SK-N-DZ (cell line): ENCODE results near the gene SERPINA10.
"Not testable (repeated sequence)": the region's sequence is repeated elsewhere in the genome, so short reads cannot be mapped to it uniquely, and the experiment has no call there.

Source experiments
- DNase-seq: peaks from one replicate; pipeline ENCODE4 v3.0.0-alpha.2; 2015; ENCODE audit warnings: low spot score

Gene SERPINA10

DNA sequence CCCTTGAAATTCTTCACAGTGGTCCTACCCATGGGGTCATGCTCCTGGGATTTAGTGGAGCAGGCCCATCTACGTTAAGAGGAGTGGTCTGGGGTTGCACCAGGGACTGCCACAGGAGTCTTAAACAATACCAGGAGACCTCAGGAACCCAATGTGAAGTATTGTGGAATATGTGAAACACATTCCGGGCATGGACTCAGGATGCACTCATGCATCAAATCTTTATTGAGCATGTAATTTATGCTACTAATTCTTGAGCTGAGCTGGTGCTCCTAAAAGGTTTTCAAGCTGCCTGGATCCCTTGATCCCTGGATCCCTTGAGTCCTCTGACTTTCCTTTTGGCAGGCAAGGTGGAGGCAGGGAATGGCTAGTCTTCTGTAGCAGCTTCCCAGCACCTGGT, 8.8 kb downstream of the SERPINA10 start:
- DNase-seq: no peak

DNA sequence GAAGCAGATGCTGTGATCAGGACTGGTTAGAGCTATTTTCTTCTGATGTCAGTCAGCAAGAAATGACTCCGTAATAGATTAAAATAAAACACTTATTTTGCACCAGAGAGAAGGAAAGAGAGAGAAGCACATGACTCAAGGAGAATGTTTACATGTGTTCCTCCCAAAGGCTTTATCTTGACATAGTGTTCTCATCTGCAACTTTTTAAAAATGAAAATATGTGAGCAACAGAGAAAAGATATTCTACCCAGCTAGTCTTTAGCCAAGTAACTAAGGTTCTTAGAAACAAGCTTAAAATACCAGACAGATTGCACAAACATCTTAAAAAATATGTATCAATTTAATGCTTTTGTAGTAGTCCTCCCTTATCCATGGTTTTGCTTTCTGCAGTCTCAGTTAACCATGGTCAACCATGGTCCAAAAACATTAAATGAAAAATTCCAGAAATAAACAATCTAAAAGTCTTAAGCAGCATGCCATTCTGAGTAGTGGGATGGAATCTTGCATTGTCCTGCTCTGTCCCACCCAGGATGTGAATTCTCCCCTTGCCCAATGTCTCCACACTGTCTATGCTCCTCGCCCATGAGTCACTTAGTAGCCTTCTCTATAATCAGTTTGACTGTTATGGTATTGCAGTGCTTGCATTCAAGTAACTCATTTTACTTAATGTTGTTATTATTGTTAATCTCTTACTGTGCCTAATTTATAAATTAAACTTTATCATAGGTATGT, 9.9 kb downstream of the SERPINA10 start:
- DNase-seq: no peak

- no peak for DNase-seq
These were observed 14.3 kb downstream of the SERPINA10 start for GRCh38 chr14:94278731-94279130.

DNA sequence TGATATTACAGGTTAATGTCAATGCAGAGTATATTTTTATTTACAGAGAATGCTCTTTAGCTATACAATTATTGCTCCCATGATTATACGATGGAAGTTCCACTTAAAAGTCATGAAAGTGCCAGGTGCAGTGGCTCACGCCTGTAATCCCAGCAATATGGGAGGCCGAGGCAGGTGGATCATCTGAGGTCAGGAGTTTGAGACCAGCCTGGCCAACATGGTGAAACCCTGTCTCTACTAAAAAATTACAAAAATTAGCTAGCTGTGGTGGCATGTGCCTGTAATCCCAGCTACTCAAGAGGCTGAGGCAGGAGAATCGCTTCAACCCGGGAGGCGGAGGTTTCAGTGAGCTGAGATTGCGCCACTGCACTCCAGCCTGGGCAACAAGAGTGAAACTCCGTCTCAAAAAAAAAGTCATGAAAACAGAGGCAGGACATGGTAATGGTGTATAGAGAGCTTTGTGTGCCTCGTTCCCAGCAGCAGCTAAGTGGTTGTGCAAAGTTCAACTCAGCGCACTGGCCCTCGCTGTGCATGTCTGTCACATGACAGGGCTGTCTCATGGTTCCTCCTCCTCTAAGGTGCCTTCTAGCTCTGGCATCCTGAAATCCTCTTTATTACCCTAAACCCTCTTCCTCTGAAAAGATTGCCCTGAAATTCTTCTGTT, 16.0 kb downstream of the SERPINA10 start:
- not testable (repeated sequence) for DNase-seq

DNA sequence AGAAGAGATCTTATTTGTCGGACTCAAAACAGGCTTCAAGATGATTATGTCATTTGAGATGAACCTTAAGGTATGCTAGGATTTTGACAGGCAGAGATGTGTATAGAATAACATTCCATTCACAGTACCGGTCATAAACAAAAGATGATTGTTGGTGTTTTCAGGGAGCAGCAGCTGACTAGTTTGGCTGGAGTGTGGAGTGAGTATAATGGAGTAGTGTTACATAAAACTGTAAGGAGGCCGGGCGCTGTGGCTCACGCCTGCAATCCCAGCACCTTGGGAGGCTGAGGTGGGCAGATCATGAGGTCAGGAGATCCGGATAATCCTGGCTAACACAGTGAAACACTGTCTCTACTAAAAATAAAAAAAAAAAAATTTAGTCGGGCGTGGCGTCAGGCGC, 23.9 kb downstream of the SERPINA10 start:
- DNase-seq: no peak

DNA sequence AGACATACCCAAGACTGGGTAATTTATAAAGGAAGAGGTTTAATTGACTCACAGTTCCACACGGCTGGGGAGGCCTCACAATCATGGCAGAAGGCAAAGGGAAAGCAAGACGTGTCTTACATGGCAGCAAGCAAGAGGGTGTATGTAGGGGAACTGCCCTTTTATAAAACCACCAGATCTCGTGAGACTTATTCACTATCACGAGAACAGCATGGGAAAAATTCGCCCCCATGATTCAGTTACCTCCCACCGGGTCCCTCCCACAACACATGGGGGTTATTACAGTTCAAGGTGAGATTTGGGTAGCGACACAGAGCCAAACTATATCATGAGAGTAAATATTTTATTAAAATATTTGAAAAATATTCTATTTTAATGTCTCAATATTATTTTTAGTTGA, 24.5 kb downstream of the SERPINA10 start:
- DNase-seq: not testable (repeated sequence)

- DNase-seq: no peak
These were observed 25.7 kb downstream of the SERPINA10 start for GRCh38 chr14:94267352-94267751.

GRCh38 chr14:94264195-94264594, 28.9 kb downstream of the SERPINA10 start:
- DNase-seq: not testable (repeated sequence)

- no peak for DNase-seq
These were observed 48.9 kb downstream of the SERPINA10 start for GRCh38 chr14:94244182-94244581.

DNA sequence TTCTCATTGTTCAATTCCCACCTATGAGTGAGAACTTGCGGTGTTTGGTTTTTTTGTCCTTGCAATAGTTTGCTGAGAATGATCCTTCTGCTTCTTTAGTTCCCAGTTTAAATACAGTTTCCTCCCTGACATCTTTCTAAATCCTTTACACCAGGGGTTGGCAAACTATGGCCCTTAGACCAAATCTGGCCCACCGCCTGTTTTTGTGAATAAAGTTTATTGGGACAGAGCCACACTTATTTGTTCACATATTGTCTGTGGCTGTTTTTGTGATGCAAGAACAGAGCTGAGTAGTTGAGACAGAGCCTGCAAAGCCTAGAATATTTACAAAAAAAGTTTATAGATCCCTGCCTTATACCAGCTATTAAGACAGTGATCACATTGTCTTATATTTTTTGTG, 53.7 kb downstream of the SERPINA10 start:
- no peak for DNase-seq

DNA sequence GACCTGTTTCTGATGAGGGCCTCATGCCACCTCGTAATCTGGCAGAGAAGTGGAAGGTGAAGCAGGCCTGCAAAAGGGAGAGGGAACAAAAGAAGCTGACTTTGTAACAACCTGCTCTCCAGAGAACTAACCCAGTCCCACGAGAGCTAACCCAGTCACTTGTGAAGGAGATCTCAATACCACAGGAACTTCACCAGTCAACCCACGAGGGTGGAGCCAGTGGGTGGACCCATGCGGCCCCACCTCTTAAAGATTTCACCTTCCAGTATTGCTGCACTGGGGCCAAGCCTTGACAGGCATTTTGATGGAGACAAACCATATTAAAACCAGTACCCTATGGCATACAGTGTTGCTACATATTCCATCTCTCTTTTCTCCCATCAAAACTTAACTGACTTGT, 55.1 kb downstream of the SERPINA10 start:
- DNase-seq: no peak

GRCh38 chr14:94237046-94237445, 56.0 kb downstream of the SERPINA10 start:
- no peak for DNase-seq
